BJ (cell line): ENCODE measurements around the gene CLDN5. TPM values are rescaled to one million over a fixed set of nuclear protein-coding genes. Genes with fewer than 3 reads are reported as not detected.

Source experiments
- CTCF ChIA-PET: fragments of 350-600 bp; formaldehyde crosslinking; extraction: SDS; loops from one replicate; lab custom pipeline; 2021; ENCODE audit warnings: antibody characterized with exemption, inconsistent platforms; lab: Yijun Ruan, JAX
- POLR2A ChIA-PET: fragments of 300-600 bp; sonication (Branson Sonifier 250); formaldehyde crosslinking; extraction: SDS; loops from one replicate; lab custom pipeline; 2021; ENCODE audit warnings: antibody characterized with exemption; lab: Charles Lee
- DNase-seq: peaks from one replicate; pipeline ENCODE4 v3.0.0-alpha.2; 2011; ENCODE audit warnings: low read depth
- H3K27me3 ChIP-seq: 2 replicates; pipeline ENCODE4 v1.6.0; 2011; ENCODE audit warnings: low read length; ENCODE audit not compliant: control insufficient read depth, insufficient read depth
- H3K36me3 ChIP-seq: 2 replicates; pipeline ENCODE4 v1.5.1; 2011; ENCODE audit warnings: low read length; ENCODE audit not compliant: control insufficient read depth, insufficient read depth
- H3K4me3 ChIP-seq: 2 replicates; pipeline ENCODE4 v1.5.1; 2011; ENCODE audit warnings: low read depth, mild to moderate bottlenecking, control low read depth, low read length
- CTCF ChIP-seq: IDR thresholded peaks from 2 replicates; pipeline ENCODE4 v1.5.1; 2011; ENCODE audit warnings: low read depth, mild to moderate bottlenecking, control low read depth, inconsistent platforms, low read length, moderate library complexity; ENCODE audit not compliant: insufficient read depth
- polyA plus RNA-seq: library from polyadenylated mRNA; depleted of rRNA; stranded (reverse); fragments of >200 nt; gene quantifications from 2 replicates; pipeline ENCODE4 v1.2.3, GENCODE V29; 2011

CLDN5 gene
- polyA plus RNA-seq, 1 experiment = 0.05 TPM

- Histone ChIP-seq H3K27me3 (no peaks in the 10 kb centered on the region), H3K36me3 (no peaks in the 10 kb centered on the region), H3K4me3 (no peak overlapping the region)
- DNase-seq = no peak
- POLR2A ChIA-PET = no interaction called here
- TF ChIP-seq CTCF = no peak
- CTCF ChIA-PET = no interaction called here
Measured at GRCh38 chr22:19482297-19482696, 41.9 kb downstream of the CLDN5 start.

- DNase-seq = no peak
- CTCF ChIA-PET = interaction anchor here (1.2 kb wide), 1 partner anchor 13 kb away, joined by 3 read pairs; no protein-coding TSS in a partner anchor
- no peaks in the 10 kb centered on the region for H3K27me3 ChIP-seq
- no peak overlapping the region for H3K4me3 ChIP-seq
- no peaks in the 10 kb centered on the region for H3K36me3 ChIP-seq
- POLR2A ChIA-PET = no interaction called here
- no peak for TF ChIP-seq CTCF
Measured at GRCh38 chr22:19480789-19481188, 43.4 kb downstream of the CLDN5 start.

- POLR2A ChIA-PET = interaction anchor here (0.9 kb wide), 1 partner anchor 12 kb away, joined by 4 read pairs; no protein-coding TSS in a partner anchor
- Histone ChIP-seq H3K36me3 (no peaks in the 10 kb centered on the region), H3K4me3 (peak overlapping the region; percentile 63), H3K27me3 (no peaks in the 10 kb centered on the region)
- CTCF ChIA-PET = interaction anchor here (0.9 to 1.2 kb wide), 2 partner anchors 13 to 334 kb away, joined by 3 read pairs; no protein-coding TSS in a partner anchor
- DNase-seq = no peak
- no peak for TF ChIP-seq CTCF
Measured at GRCh38 chr22:19480173-19480568, 44.0 kb downstream of the CLDN5 start.

- no peak for TF ChIP-seq CTCF
- ChIA-PET POLR2A (interaction anchor here (0.9 kb wide), 1 partner anchor 11 kb away, joined by 4 read pairs; no protein-coding TSS in a partner anchor), CTCF (interaction anchor here (0.8 to 1.2 kb wide), 3 partner anchors 14 to 334 kb away, joined by 3 read pairs; no protein-coding TSS in a partner anchor)
- DNase-seq = peak; percentile 97
- Histone ChIP-seq H3K27me3 (no peaks in the 10 kb centered on the region), H3K36me3 (peaks cover 2% of the 10 kb centered on the region), H3K4me3 (peak within 1 kb of the TSS; percentile 89)
Measured at GRCh38 chr22:19479355-19480172, 44.6 kb downstream of the CLDN5 start, which contains the start of gene CDC45. TSS of gene CDC45 (plus strand) at chr22:19479920. CDS start at chr22:19479969, 49 bp downstream.

- TF ChIP-seq CTCF = no peak
- no peaks in the 10 kb centered on the region for H3K27me3 ChIP-seq
- H3K4me3 ChIP-seq = peak within 1 kb of the TSS; percentile 89
- H3K36me3 ChIP-seq = peaks cover 4% of the 10 kb centered on the region
- ChIA-PET POLR2A (no interaction called here), CTCF (interaction anchor here (0.8 to 1.3 kb wide), 2 partner anchors 151 to 299 kb away, joined by 3 to 4 read pairs; no protein-coding TSS in a partner anchor)
- no peak for DNase-seq
Measured at GRCh38 chr22:19478901-19479354, 45.3 kb downstream of the CLDN5 start, which contains the start of gene UFD1. TSS of gene UFD1 (minus strand) at chr22:19479193. CDS start at chr22:19479085, 108 bp downstream.
